Activated naive CD4-positive, alpha-beta T cell treated with anti-CD3 and anti-CD28 coated beads for 36 hours (primary cell): ENCODE measurements around the gene ITPRIPL2. TPM values are rescaled to one million over a fixed set of nuclear protein-coding genes. Genes with fewer than 3 reads are reported as not detected.

Experiments
- CTCF ChIA-PET: fragments of 350-600 bp; sonication (Branson Sonifier 250); formaldehyde crosslinking; loops from one replicate; lab custom pipeline; 2021; ENCODE audit warnings: antibody characterized with exemption; lab: Charles Lee
- DNase-seq: peaks from one replicate; pipeline ENCODE4 v3.0.0-alpha.2; 2020
- H3K27ac Mint-ChIP-seq: one replicate; pipeline ENCODE4 v1.8.0; 2021; ENCODE audit warnings: mild to moderate bottlenecking, mixed read lengths
- H3K27me3 Mint-ChIP-seq: one replicate; pipeline ENCODE4 v1.8.0; 2021; ENCODE audit warnings: low read depth, mixed read lengths
- H3K36me3 Mint-ChIP-seq: one replicate; pipeline ENCODE4 v1.8.0; 2021; ENCODE audit warnings: low read depth, mixed read lengths
- H3K4me1 Mint-ChIP-seq: one replicate; pipeline ENCODE4 v1.8.0; 2021; ENCODE audit warnings: low read depth, mixed read lengths
- H3K4me3 Mint-ChIP-seq: one replicate; pipeline ENCODE4 v1.8.0; 2021; ENCODE audit warnings: mild to moderate bottlenecking, moderate library complexity, mixed read lengths
- H3K9me3 Mint-ChIP-seq: one replicate; pipeline ENCODE4 v1.8.0; 2021; ENCODE audit warnings: mixed read lengths
- intact Hi-C: fragments of 100-400 bp; cut with micrococcal nuclease; formaldehyde crosslinking; loops from one replicate; pipeline ENCODE4 v1.15.1; 2023
- total RNA-seq, 2 experiments: library from RNA; stranded (reverse); gene quantifications; one replicate each; pipeline ENCODE4 v1.2.3, GENCODE V29; 2021

ITPRIPL2 gene
- total RNA-seq: under 1 TPM; 0.17 to 0.19 TPM

- Mint-ChIP-seq H3K4me1 (peaks cover 3% of the 10 kb centered on the region), H3K27me3 (peaks cover 31% of the 10 kb centered on the region), H3K27ac (no peak within 1 kb of the TSS), H3K36me3 (no peaks in the 10 kb centered on the region), H3K9me3 (no peaks in the 10 kb centered on the region), H3K4me3 (peak within 1 kb of the TSS; percentile 32)
- no peak for DNase-seq
- intact Hi-C loops: no loop called here
- CTCF ChIA-PET: no interaction called here
Observed at GRCh38 chr16:19113577-19114358, at the start of gene ITPRIPL2. TSS of gene ITPRIPL2 (plus strand) at chr16:19113964. CDS start at chr16:19114462, 498 bp downstream.

DNA sequence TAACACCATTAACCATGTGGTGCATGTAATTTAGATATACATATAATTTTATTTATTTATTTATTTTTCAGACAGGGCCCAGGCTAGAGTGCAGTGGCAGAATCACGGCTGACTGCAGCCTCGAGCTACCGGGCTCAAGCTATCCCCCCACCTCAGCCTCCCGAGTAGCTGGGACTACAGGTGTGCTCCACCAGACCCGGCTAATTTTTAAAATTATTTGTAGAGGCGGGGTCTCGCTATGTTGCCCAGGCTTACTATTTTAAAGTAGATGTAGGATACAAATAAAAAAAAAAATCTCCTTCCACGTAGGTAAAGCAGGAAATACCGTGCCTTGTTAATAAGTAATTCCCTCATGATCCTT lies 46.8 kb upstream of the ITPRIPL2 start:
- H3K36me3 Mint-ChIP-seq: peaks cover 2% of the 10 kb centered on the region
- CTCF ChIA-PET: interaction anchor here (1.8 kb wide), 1 partner anchor 19 kb away, joined by 9 read pairs; no protein-coding TSS in a partner anchor
- intact Hi-C loops: loop anchor here (1.0 to 10.0 kb wide), 7 partner anchors 141 to 1668 kb away; partner anchors contain the start of genes ARL6IP1, CCP110, IQCK and KNOP1
- no peaks in the 10 kb centered on the region for H3K27me3 Mint-ChIP-seq
- DNase-seq: no peak
- no peaks in the 10 kb centered on the region for H3K9me3 Mint-ChIP-seq
- H3K4me3 Mint-ChIP-seq: peak overlapping the region; percentile 89
- H3K27ac Mint-ChIP-seq: peak overlapping the region; percentile 92
- H3K4me1 Mint-ChIP-seq: peaks cover 8% of the 10 kb centered on the region

GRCh38 chr16:19067349-19068236 lies 46.2 kb upstream of the ITPRIPL2 start, which contains the start of gene COQ7:
TSS of gene COQ7 (plus strand) at chr16:19067614. CDS start at chr16:19067665, 51 bp downstream.
- CTCF ChIA-PET: interaction anchor here (1.8 kb wide), 1 partner anchor 18 kb away, joined by 9 read pairs; no protein-coding TSS in a partner anchor
- peaks cover 2% of the 10 kb centered on the region for H3K36me3 Mint-ChIP-seq

DNA sequence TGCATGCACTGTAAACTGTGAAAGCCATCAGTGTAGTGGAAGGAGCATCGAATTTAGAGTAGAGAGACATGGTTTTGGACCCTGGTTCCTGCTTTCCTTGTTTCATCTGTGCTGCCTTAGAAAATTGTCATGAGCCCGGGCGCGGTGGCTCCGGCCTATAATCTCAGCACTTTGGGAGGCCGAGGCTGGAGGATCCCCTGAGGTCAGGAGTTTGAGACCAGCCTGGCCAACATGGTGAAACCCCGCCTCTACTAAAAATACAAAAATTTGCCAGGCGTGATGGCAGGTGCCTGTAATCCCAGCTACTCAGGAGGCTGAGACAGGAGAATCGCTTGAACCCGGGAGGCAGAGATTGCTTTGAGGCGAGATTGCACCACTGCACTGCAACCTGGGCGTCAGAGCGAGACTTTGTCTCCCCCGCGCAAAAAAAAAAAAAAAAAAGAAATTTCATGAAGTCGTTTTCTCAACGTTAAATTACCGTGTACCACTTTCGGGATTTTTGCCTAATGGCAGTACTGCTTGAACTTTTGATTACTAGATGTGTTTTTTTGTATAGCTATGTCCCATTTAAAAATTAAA lies 45.4 kb upstream of the ITPRIPL2 start:
- no peak for DNase-seq
- H3K4me3 Mint-ChIP-seq: peak overlapping the region; percentile 89
- peaks cover 8% of the 10 kb centered on the region for H3K4me1 Mint-ChIP-seq
- H3K9me3 Mint-ChIP-seq: no peaks in the 10 kb centered on the region
- H3K27me3 Mint-ChIP-seq: no peaks in the 10 kb centered on the region
- H3K36me3 Mint-ChIP-seq: peaks cover 2% of the 10 kb centered on the region
- intact Hi-C loops: loop anchor here (10.0 kb wide), 1 partner anchor 1666 kb away; no protein-coding TSS in a partner anchor
- H3K27ac Mint-ChIP-seq: peak overlapping the region; percentile 92
- CTCF ChIA-PET: interaction anchor here (0.6 to 1.8 kb wide), 4 partner anchors 9 to 266 kb away, joined by 3 to 9 read pairs (median 4); no protein-coding TSS in a partner anchor

More at GRCh38 chr16:19067349-19068236, 46.2 kb upstream of the ITPRIPL2 start, which contains the start of gene COQ7:
- Mint-ChIP-seq H3K27me3 (no peaks in the 10 kb centered on the region), H3K27ac (peak within 1 kb of the TSS; percentile 92), H3K9me3 (no peaks in the 10 kb centered on the region), H3K4me3 (peak within 1 kb of the TSS; percentile 89), H3K4me1 (peaks cover 8% of the 10 kb centered on the region)
- intact Hi-C loops: loop anchor here (1.0 to 10.0 kb wide), 7 partner anchors 141 to 1667 kb away; partner anchors contain the start of genes ARL6IP1, CCP110, IQCK and KNOP1
- peak; percentile 99 for DNase-seq

DNA sequence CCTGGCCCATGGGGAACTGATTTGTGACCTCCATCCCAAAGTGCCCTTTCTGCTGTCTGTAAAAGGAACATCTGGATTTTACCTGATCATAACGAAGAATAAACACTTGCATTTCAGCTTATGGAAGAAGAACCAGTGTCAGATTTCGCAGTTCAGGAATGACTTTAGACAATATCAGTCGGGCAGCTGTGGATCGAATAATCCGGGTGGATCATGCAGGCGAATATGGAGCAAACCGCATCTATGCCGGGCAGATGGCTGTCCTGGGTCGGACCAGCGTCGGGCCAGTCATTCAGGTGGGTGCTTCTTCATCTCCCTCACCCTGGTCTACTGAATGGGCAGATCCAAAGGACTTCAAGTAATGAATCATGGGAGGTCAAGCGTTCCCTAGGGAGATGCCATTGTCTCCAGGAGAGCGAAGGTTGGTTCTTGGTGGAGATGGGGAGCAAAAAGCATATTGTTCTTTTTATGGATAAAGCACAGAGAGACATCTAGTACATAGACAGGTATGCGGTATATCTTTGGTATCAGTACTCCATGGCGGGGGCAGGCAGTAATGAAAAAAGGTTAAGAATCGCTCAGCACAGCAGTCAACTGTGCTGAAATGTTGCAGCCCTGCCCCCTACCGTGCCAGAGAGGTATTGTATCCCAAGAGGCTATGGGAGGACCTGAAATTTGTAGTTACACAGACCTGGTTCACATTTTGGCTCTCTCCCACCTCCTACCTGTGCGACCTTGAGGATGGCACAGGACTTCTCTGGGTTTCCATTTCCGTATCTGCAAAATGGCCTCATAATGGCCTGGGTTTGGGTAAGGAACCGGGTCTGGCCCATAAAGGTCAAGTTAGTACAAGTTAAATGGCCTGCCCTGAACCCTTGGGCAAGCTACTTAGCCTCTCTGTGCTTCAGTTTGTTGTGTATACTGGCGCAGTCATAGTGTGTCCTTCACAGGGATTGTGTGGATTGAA lies 41.7 kb upstream of the ITPRIPL2 start:
- Mint-ChIP-seq H3K27ac (no peak overlapping the region), H3K36me3 (peaks cover 10% of the 10 kb centered on the region), H3K4me3 (no peak overlapping the region), H3K9me3 (no peaks in the 10 kb centered on the region), H3K4me1 (peaks cover 5% of the 10 kb centered on the region), H3K27me3 (no peaks in the 10 kb centered on the region)
- DNase-seq: peak; percentile 74
- CTCF ChIA-PET: interaction anchor here (0.8 to 2.1 kb wide), 3 partner anchors 13 to 89 kb away, joined by 3 to 14 read pairs (median 4); no protein-coding TSS in a partner anchor
- intact Hi-C loops: loop anchor here (1.0 kb wide), 1 partner anchor 89 kb away; the partner anchor contains the start of gene TMC7

GRCh38 chr16:19073344-19073743 lies 40.4 kb upstream of the ITPRIPL2 start:
- intact Hi-C loops: no loop called here
- no peaks in the 10 kb centered on the region for H3K9me3 Mint-ChIP-seq
- CTCF ChIA-PET: interaction anchor here (0.8 to 2.1 kb wide), 3 partner anchors 13 to 90 kb away, joined by 3 to 14 read pairs (median 4); no protein-coding TSS in a partner anchor

GRCh38 chr16:19073863-19074262 lies 39.9 kb upstream of the ITPRIPL2 start:
- peaks cover 17% of the 10 kb centered on the region for H3K36me3 Mint-ChIP-seq
- no peaks in the 10 kb centered on the region for H3K9me3 Mint-ChIP-seq
- no peak overlapping the region for H3K27ac Mint-ChIP-seq
- H3K4me3 Mint-ChIP-seq: no peak overlapping the region
- CTCF ChIA-PET: interaction anchor here (1.2 kb wide), 1 partner anchor 12 kb away, joined by 10 read pairs; no protein-coding TSS in a partner anchor
- intact Hi-C loops: no loop called here
- peaks cover under 1% of the 10 kb centered on the region for H3K4me1 Mint-ChIP-seq
- no peak for DNase-seq
- no peaks in the 10 kb centered on the region for H3K27me3 Mint-ChIP-seq

More at GRCh38 chr16:19073344-19073743, 40.4 kb upstream of the ITPRIPL2 start:
- H3K27ac Mint-ChIP-seq: no peak overlapping the region
- no peak overlapping the region for H3K4me3 Mint-ChIP-seq
- no peak for DNase-seq
- H3K27me3 Mint-ChIP-seq: no peaks in the 10 kb centered on the region
- H3K4me1 Mint-ChIP-seq: peaks cover 2% of the 10 kb centered on the region
- peaks cover 13% of the 10 kb centered on the region for H3K36me3 Mint-ChIP-seq

DNA sequence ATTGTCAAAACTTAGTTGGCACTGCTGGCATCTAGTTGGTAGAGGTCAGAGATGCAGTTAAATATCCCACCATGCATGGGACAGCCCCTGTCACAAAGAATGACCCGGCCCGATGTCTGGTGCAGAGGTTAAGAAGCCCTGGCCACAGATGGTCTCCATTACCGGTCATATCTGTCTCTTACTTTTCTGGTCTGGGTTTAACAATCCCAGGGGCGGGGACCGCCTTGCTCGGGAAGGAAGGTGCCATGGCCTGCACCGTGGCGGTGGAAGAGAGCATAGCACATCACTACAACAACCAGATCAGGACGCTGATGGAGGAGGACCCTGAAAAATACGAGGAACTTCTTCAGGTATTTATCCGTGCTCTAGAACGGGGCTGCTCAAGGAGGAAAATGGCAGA lies 38.3 kb upstream of the ITPRIPL2 start:
- H3K36me3 Mint-ChIP-seq: peaks cover 26% of the 10 kb centered on the region
- no peak overlapping the region for H3K27ac Mint-ChIP-seq
- DNase-seq: no peak
- no peaks in the 10 kb centered on the region for H3K27me3 Mint-ChIP-seq
- no peaks in the 10 kb centered on the region for H3K4me1 Mint-ChIP-seq
- intact Hi-C loops: no loop called here
- CTCF ChIA-PET: interaction anchor here (1.4 kb wide), 1 partner anchor 10 kb away, joined by 3 read pairs; no protein-coding TSS in a partner anchor
- no peaks in the 10 kb centered on the region for H3K9me3 Mint-ChIP-seq
- no peak overlapping the region for H3K4me3 Mint-ChIP-seq

GRCh38 chr16:19077879-19078278 lies 35.9 kb upstream of the ITPRIPL2 start:
- intact Hi-C loops: no loop called here
- Mint-ChIP-seq H3K4me3 (no peak overlapping the region), H3K27me3 (no peaks in the 10 kb centered on the region), H3K27ac (no peak overlapping the region), H3K9me3 (no peaks in the 10 kb centered on the region), H3K4me1 (no peaks in the 10 kb centered on the region), H3K36me3 (peaks cover 37% of the 10 kb centered on the region)
- no peak for DNase-seq
- CTCF ChIA-PET: interaction anchor here (0.9 to 1.0 kb wide), 2 partner anchors 8 to 9 kb away, joined by 3 read pairs; no protein-coding TSS in a partner anchor

DNA sequence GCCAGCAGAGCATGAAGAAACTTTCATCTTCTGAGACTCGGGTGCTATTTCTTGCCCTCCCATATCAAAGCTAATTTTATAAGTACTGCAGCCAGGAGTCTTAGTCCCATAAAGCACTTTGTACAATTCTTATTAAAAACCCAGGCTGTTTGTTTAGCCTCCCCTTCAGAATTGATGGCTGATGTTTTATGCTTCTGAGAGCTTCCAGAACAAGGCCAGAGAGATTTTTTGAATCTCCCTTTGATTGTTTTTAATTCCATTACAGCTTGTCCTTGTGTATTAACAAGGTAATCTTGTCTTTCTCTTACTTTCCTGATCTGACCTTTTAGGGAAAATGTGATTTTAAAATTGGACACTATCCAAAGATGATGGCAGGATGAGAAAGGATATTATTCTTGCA lies 30.1 kb upstream of the ITPRIPL2 start:
- DNase-seq: no peak
- peaks cover 8% of the 10 kb centered on the region for H3K27me3 Mint-ChIP-seq
- no peaks in the 10 kb centered on the region for H3K4me1 Mint-ChIP-seq
- H3K4me3 Mint-ChIP-seq: no peak overlapping the region
- no peaks in the 10 kb centered on the region for H3K9me3 Mint-ChIP-seq
- no peak overlapping the region for H3K27ac Mint-ChIP-seq
- CTCF ChIA-PET: no interaction called here
- H3K36me3 Mint-ChIP-seq: peaks cover 24% of the 10 kb centered on the region
- intact Hi-C loops: no loop called here
